ENCODE measurements around the gene RPL21. TPM values are rescaled to one million over a fixed set of nuclear protein-coding genes. Genes with fewer than 3 reads are reported as not detected.
"Not testable (repeated sequence)": the region's sequence is repeated elsewhere in the genome, so short reads cannot be mapped to it uniquely, and the experiment has no call there.

The RPL21 gene
- 1,125 and 1,306 TPM in 2 replicates for total RNA-seq (2014; rRNA removed; shearing (Covaris generic))

- DNase-seq (ENCODE audit: low spot score): peak; percentile 100
Measured at GRCh38 chr13:27251166-27252091, at the start of gene RPL21. Gene RPL21, plus strand, starts transcription at chr13:27251558. Its CDS starts 2,219 bp downstream, at chr13:27253777.

GRCh38 chr13:27201661-27202060, 49.7 kb upstream of the RPL21 start:
- no peak for DNase-seq (ENCODE audit: low spot score)

- DNase-seq (ENCODE audit: low spot score): no peak
Measured at GRCh38 chr13:27203186-27203585, 48.2 kb upstream of the RPL21 start.

- peak; percentile 82 for DNase-seq (ENCODE audit: low spot score)
Measured at GRCh38 chr13:27203854-27204253, 47.5 kb upstream of the RPL21 start.

GRCh38 chr13:27208514-27208913, 42.8 kb upstream of the RPL21 start:
- no peak for DNase-seq (ENCODE audit: low spot score)

DNA sequence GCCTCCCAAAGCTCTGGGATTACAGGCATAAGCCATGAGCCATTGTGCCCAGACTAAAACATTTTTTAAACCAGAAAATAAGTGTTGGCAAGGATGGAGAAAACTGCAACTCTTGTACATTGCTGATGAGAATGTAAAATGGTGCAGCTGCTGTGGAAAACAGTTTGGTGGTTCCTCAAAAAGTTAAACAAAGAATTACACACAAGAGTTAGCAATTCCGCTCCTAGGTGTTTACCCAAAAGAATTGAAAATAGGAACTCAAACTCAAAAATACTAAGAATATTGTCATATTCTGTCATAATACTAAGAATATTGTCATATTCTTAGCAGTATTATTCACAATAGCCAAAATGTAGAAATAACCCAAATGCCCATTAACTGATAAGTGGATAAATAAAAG, 40.1 kb upstream of the RPL21 start:
- no peak for DNase-seq (ENCODE audit: low spot score)

- DNase-seq (ENCODE audit: low spot score): no peak
Measured at GRCh38 chr13:27211771-27212364, 39.5 kb upstream of the RPL21 start.

DNA sequence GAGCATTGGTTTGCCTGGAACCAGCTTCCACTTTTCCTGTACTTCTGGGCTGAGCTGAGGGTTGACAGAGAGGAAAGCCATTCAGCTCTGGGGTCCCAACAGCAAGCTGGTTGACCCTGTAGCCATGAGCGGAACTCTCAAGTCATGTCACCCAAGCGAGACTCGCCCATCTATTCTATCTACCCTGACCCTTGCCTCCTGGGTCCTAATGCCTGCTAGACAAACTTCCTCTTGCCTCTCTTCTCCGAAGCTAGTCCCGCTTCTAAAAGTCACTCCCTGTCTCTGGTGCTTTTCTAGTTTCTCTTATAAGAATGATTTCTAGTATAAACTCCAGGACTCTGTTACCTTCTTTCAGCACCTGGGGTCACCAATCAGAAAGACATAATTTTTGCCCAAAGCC, 38.0 kb upstream of the RPL21 start:
- DNase-seq (ENCODE audit: low spot score): not testable (repeated sequence)

DNA sequence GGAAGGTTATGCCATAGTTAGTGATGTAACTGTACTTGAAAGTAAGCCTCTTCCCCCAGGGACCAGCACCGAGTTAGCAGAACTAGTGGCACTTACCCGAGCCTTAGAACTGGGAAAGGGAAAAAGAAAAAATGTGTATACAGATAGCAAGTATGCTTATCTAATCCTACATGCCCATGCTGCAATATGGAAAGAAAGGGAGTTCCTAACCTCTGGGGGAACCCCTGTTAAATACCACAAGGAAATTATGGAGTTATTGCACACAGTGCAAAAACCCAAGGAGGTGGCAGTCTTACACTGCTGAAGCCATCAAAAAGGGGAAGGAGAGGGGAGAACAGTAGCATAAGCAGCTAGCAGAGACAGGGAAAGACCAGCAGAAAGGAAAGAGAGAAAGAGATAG, 33.6 kb upstream of the RPL21 start:
- DNase-seq (ENCODE audit: low spot score): not testable (repeated sequence)

DNA sequence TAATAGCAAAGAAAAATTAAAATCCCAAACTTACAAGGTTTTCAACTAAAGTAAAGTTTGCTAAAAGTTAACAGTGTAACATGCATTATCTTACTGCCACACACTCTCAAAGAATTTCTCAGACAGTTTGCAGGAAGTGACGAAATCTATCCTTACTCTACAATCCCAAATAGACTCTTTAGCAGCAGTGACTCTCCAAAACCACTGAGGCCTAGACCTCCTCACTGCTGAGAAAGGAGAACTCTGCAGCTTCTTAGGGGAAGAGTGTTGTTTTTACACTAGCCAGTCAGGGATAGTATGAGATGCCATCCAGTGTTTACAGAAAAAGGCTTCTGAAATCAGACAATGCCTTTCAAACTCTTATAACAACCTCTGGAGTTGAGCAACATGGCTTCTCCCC, 32.5 kb upstream of the RPL21 start:
- DNase-seq (ENCODE audit: low spot score): not testable (repeated sequence)

DNA sequence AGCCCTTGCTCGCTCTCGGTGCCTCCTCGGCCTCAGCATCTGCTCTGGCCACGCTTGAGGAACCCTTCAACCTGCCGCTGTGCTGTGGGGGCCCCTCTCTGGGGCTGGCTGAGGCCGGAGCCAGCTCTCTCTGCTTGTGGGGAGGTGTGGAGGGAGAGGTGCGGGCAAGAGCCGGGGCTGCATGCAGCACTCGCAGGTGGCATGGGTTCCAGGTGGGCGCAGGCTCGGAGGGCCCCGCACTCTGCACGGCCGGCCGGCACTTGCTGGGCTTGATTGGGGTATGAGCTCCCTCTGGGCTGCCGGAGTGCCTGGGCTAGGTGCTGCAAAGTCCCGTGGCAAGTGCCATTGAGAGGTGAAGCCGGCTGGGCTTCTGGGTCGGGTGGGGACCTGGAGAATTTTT, 31.7 kb upstream of the RPL21 start:
- no peak for DNase-seq (ENCODE audit: low spot score)

- not testable (repeated sequence) for DNase-seq (ENCODE audit: low spot score)
Measured at GRCh38 chr13:27222100-27222499, 29.3 kb upstream of the RPL21 start.

DNA sequence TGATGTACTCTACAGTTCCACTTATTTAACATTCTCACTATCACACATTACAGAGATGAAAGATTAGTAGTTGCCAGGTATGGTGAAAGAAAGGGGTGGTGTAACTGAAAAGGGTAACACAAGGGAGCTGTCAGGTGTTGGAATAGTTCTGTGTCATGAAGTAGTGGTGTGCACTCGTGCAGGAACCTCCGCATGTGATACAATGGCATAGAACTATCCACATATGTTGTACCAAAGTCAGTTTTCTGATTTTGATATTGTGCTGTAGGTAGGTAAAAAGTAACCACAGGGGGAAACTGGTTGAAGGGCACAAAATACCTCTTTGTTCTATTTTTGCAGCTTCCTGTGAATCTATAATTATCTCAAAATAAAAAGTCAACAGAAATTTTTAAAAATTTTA, 24.4 kb upstream of the RPL21 start:
- DNase-seq (ENCODE audit: low spot score): no peak

DNA sequence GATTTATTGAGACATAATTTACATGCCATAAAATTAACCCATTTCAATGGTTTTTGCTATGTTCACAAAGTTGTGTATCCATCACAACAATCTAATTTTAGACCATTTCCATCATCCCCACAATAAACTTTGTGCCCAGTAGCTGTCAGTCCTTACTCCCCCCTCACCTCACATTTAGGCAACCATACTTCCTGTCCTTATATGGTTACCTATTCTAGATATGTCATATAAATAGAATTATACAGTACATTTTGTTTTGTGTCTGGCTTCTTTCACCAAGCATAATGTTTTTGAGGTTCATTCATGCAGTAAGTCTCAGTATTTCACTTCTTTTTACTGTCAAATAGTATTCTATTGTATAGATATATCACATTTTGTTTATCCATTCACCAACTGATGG, 23.2 kb upstream of the RPL21 start:
- no peak for DNase-seq (ENCODE audit: low spot score)

DNA sequence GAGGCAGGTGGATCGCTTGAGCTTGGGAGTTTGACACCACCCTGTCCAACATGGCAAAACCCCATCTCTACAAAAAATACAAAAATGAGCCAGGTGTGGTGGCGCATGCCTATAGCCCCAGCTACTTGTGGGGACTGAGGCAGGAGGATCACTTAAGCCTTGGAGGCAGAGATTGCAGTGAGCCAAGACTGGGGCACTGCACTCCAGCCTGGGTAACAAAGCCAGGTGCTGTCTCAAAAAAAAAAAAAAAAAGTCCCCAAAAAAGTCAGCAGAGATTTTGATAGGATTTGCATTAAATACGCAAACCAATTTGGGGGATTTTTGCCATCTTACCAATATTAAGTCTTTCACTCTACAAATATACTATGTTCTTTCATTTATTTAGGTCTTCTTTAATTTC, 21.7 kb upstream of the RPL21 start:
- no peak for DNase-seq (ENCODE audit: low spot score)

DNA sequence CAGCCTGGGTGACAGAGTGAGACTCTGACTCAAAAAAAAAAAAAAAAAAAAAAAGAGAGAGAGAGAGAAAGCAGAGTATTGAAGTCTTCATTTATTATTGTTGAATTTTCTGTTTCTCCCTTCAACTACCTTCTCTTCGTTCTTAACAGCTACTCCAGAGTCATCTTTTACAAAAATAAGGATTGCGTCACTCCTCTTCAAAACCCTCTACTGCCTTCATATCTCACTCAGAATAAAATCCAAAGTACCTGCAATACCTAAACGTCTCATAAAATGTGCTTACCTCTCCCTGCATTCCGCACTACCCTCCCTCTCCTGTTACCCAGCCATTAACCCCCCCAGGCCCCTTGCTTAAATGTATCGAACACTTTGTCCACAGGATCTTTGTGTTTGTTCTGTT, 17.4 kb upstream of the RPL21 start:
- DNase-seq (ENCODE audit: low spot score): no peak

DNA sequence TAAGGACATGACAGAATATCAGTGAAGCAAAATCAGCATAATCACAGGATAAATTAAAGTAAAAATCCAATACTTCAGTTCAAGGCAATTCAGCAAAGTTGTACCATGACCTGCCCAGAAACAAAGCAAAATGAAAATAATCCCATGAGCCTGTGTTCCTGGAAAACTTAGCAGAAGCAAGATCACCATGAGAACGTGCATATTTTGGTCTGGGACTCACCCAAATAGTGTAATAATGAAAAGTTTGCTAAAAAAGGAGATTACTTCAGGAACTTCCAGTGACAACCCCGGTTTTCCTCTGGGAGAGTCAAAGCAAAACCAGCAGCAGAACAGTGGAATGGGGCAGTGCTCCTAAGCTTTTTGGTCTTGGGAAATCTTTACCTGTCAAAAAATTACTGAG, 14.9 kb upstream of the RPL21 start:
- DNase-seq (ENCODE audit: low spot score): no peak

DNA sequence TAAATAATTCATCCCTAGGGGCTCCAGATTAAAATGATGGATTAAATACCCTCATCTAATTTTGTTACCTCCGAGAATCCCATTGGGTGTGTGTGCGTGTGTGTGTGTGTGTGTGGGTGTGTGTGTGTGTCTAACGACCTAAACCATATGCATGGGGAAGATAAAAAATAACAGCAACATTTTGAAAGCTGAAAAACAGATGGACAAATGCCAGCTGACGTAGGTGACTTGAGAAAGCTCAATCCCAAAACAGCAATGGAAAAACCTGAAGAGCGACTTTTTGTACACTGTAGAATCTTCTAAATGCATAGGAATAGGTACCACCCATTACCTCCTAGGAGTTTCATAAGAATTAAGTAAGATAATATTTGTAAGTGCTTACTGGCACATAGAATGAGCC, 8.7 kb upstream of the RPL21 start:
- DNase-seq (ENCODE audit: low spot score): no peak

DNA sequence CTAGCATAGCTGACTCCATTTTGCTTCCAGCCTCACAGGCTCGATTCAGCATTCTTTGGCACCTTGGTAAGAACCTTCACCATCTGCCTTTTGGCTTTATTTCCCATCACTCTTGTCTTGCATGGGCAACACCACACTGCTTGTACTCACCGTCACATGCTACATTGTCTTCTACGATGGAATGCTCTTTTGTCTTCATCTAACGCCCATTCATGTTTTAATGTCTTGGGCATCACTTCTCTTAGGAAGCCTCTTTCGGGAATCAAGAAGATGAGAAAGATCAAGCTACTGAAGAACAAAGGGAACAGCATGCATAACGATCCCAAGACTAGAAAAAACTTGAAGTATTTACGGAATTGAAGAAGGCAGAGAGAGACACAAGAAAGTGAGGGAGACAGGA, 5.7 kb upstream of the RPL21 start:
- no peak for DNase-seq (ENCODE audit: low spot score)

DNA sequence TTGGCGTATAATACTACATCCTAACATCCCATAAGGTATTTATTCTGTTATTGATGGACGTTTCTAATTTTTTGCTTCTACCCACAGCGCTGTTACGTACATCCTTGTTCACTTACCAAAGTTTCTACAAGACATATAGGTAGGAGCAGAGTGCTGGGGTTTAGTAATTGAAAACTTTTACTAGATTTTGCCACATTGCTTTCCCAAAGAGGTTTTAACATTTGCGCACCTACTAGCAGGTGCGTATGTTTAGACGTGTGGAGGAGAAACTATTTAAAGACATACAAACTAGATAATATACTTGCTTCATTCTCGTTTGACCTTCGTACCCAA, 559 bp upstream of the RPL21 start:
- no peak for DNase-seq (ENCODE audit: low spot score)

DNA sequence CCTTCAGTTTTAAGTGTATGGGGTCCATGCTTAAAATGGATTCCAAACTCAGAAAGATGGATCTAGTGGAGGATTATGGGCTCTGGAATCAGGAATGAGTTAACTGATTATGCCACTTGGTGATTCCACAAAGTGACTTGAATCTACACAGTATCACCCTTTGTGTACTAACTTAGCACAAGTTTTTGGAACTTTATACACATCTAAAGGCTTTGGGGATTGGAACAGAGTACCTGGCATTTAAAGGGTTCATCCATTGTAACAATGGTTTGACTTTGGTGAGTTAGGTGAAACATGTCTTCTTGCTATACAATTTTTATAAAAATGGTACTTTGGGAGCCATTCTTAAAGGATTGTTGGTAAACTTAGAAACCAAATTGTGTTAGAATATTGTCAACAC, 1.1 kb downstream of the RPL21 start:
- DNase-seq (ENCODE audit: low spot score): peak; percentile 52

GRCh38 chr13:27257233-27257568, 5.8 kb downstream of the RPL21 start:
- DNase-seq (ENCODE audit: low spot score): peak; percentile 47

- DNase-seq (ENCODE audit: low spot score): no peak
Measured at GRCh38 chr13:27257648-27258253, 6.4 kb downstream of the RPL21 start.
